BE2C (cell line): Measurements from ENCODE around the gene PCTP.

Experiments used
- DNase-seq: peaks from one replicate; pipeline ENCODE4 v3.0.0-alpha.2; 2020
- H3K27me3 ChIP-seq: fragments of 250-450 bp; sonication (Bioruptor Pico); 2 replicates; pipeline ENCODE4 v1.5.1; 2020; ENCODE audit warnings: mild to moderate bottlenecking
- H3K36me3 ChIP-seq: fragments of 250-450 bp; sonication (Bioruptor Pico); 2 replicates; pipeline ENCODE4 v1.5.1; 2020; ENCODE audit warnings: mild to moderate bottlenecking
- H3K4me1 ChIP-seq: fragments of 250-450 bp; sonication (Bioruptor Pico); 2 replicates; pipeline ENCODE4 v1.5.1; 2020
- H3K4me3 ChIP-seq: 2 replicates; pipeline ENCODE4 v1.5.1; 2011; ENCODE audit warnings: low read depth, low read length
- H3K9me3 ChIP-seq: fragments of 250-450 bp; sonication (Bioruptor Pico); 2 replicates; pipeline ENCODE4 v1.5.1; 2020
- TF ChIP-seq, protein P1 (sequence below): IDR thresholded peaks from 2 replicates; pipeline ENCODE4 v1.5.1; 2012; ENCODE audit warnings: mild to moderate bottlenecking, low read depth, low read length

Gene PCTP

DNA sequence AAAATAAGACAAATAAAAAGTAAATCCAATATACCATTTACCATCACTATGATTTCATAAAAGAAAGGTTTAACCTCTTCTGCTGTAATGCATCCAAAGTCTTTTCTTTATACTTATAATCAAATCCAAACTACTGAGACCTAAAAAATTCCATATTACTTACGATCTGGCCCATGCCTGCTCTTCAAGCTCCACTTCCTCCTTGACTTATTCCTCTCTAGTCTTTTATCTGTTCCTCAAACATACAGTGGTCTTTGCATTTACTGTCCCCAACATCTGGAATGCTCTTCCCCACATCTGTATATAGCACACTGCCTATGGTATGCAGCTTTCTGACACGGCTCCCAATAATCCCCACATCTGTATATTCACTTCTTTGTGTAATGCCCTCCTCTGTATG lies 33.8 kb downstream of the PCTP start:
- Histone ChIP-seq H3K9me3 (no peaks in the 10 kb centered on the region), H3K4me3 (no peak overlapping the region), H3K4me1 (no peaks in the 10 kb centered on the region), H3K27me3 (peaks cover 10% of the 10 kb centered on the region; the same call in 1 of the 2 replicates), H3K36me3 (no peaks in the 10 kb centered on the region)
- no peak for DNase-seq
- TF ChIP-seq, protein P1, sequence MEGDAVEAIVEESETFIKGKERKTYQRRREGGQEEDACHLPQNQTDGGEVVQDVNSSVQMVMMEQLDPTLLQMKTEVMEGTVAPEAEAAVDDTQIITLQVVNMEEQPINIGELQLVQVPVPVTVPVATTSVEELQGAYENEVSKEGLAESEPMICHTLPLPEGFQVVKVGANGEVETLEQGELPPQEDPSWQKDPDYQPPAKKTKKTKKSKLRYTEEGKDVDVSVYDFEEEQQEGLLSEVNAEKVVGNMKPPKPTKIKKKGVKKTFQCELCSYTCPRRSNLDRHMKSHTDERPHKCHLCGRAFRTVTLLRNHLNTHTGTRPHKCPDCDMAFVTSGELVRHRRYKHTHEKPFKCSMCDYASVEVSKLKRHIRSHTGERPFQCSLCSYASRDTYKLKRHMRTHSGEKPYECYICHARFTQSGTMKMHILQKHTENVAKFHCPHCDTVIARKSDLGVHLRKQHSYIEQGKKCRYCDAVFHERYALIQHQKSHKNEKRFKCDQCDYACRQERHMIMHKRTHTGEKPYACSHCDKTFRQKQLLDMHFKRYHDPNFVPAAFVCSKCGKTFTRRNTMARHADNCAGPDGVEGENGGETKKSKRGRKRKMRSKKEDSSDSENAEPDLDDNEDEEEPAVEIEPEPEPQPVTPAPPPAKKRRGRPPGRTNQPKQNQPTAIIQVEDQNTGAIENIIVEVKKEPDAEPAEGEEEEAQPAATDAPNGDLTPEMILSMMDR, result no peak

DNA sequence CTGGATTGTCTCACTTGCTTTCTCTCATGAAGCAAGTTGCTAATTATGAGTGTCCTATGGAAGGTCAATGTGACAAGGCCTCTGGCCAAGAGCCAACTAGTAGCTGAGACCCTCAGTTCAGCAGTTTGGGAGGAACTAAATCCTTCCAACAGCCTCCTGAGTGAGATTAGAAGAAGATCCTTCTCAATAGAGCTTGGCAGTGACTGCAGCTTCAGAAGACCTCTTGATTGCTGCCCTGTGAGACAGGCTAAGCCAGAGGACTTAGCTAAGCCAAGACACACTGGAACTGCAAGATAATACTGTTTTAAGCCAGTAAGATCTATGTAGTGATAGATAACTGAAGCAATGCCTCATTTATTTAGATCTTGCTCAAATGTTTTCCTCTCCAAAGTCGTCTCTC lies 34.3 kb downstream of the PCTP start:
- H3K36me3 ChIP-seq, result no peaks in the 10 kb centered on the region
- TF ChIP-seq, protein P1, result no peak
- H3K27me3 ChIP-seq, result peaks cover 10% of the 10 kb centered on the region; the same call in 1 of the 2 replicates
- DNase-seq, result no peak
- H3K4me3 ChIP-seq, result no peak overlapping the region
- H3K4me1 ChIP-seq, result no peaks in the 10 kb centered on the region
- H3K9me3 ChIP-seq, result no peaks in the 10 kb centered on the region

GRCh38 chr17:55793272-55793671 lies 42.4 kb downstream of the PCTP start:
- TF ChIP-seq, protein P1, result no peak
- H3K4me3 ChIP-seq, result no peak overlapping the region
- peaks cover 36% of the 10 kb centered on the region for H3K27me3 ChIP-seq
- H3K4me1 ChIP-seq, result no peaks in the 10 kb centered on the region
- no peaks in the 10 kb centered on the region for H3K9me3 ChIP-seq
- no peaks in the 10 kb centered on the region for H3K36me3 ChIP-seq
- no peak for DNase-seq

DNA sequence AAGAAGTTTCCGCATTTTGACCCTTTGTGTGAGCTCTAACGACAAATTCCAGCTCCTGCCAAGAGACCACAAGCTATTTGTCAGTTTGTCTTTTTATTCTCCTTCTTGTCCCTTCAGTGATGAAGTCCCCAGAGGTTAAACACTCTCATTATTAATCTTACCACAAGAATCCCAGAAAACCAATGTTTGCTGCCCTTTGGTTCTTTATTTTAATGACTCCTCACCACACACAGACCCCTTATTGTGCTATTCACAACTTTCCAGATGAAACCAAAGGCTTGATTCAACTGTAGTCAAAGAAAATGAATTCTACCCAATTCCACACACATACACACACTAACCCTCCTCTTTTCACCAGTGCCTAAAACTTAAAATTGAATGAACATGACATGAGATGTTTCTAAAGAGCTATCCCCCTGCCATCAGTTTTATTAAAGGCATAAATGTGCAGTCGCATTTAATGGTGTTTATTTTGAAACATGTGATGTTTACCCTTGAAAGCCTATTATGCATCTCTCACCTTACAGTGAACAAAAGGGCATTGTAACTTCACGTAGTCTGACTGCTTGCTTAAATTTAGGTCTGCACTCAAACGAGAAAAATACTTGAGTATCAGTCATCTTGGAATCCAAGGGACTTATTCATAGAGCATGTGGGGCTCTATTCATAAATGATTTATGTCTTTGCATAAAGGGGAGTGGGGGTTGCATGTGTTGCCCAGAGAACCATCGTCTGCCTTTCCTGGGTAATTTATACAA lies 44.1 kb downstream of the PCTP start:
- Histone ChIP-seq H3K9me3 (no peaks in the 10 kb centered on the region), H3K4me1 (no peaks in the 10 kb centered on the region), H3K36me3 (no peaks in the 10 kb centered on the region), H3K4me3 (no peak overlapping the region), H3K27me3 (peaks cover 31% of the 10 kb centered on the region)
- TF ChIP-seq, protein P1, result no peak
- DNase-seq, result no peak

DNA sequence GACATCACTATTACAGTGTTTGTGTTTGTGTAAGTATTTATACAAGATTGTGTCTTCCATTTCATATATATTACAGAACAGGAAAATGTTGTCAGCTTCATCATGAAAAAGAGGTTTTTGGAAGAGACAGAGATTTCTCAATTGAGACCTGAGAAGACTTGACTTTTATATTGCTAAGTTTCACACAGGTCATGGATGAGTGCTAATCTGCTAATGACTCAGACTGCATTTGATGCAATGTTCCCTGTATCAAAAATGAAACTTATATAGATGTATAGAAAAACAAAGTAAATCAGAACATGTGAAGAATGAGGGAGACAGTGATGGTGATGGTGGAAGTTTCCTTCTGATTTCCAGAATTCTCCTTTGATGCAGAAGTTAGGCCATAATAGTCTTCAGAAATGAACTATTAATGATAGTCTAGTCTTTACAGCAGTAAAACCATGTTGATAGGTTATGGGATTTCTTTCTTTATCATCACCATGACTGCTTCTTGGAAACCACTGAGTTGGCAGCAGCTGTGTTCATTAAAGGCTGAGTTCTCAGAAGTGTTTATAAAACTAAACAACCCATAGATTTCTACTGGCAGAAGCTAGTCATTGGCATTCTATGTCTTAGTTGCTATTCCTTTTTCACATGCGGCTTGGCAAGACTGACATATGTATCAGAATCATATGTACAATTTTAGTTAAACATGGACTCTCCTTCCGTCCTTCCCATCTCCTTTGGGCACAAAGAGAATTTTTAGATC lies 56.1 kb downstream of the PCTP start:
- TF ChIP-seq, protein P1, result no peak
- Histone ChIP-seq H3K9me3 (no peaks in the 10 kb centered on the region), H3K27me3 (no peaks in the 10 kb centered on the region), H3K36me3 (no peaks in the 10 kb centered on the region), H3K4me1 (no peaks in the 10 kb centered on the region), H3K4me3 (no peak overlapping the region)
- no peak for DNase-seq

GRCh38 chr17:55811536-55811935 lies 60.7 kb downstream of the PCTP start:
- Histone ChIP-seq H3K36me3 (no peaks in the 10 kb centered on the region), H3K9me3 (no peaks in the 10 kb centered on the region), H3K4me3 (no peak overlapping the region), H3K4me1 (no peaks in the 10 kb centered on the region), H3K27me3 (no peaks in the 10 kb centered on the region)
- no peak for DNase-seq
- TF ChIP-seq, protein P1, result no peak
